Endothelial cell of umbilical vein (primary cell): ENCODE measurements around the gene COL4A1. TPM values are rescaled to one million over a fixed set of nuclear protein-coding genes. Genes with fewer than 3 reads are reported as not detected.

Source experiments
- BruUV-seq: library from RNA; stranded (reverse); fragments of 400-500 nt; replicated peaks from 2 replicates; lab custom pipeline; 2021; lab: Mats Ljungman, UMichigan
- CTCF ChIA-PET: fragments of 300-600, 350-600 bp; sonication (Branson Sonifier 250); formaldehyde crosslinking; loops from one replicate; lab custom pipeline; 2021; ENCODE audit warnings: antibody characterized with exemption, inconsistent platforms; lab: Charles Lee
- POLR2A ChIA-PET: fragments of 300-600, 350-600 bp; sonication (Branson Sonifier 250); formaldehyde crosslinking; loops from one replicate; lab custom pipeline; 2021; ENCODE audit warnings: antibody characterized with exemption, inconsistent platforms; lab: Charles Lee
- DNase-seq: peaks from one replicate; pipeline ENCODE4 v3.0.0-alpha.2; 2011; ENCODE audit warnings: low read depth, low spot score
- FAIRE-seq: peaks from 2 replicates; lab custom pipeline; 2011; peaks lifted over from hg19 to GRCh38; lab: Jason Lieb, UNC
- H2AFZ ChIP-seq: 2 replicates; pipeline ENCODE4 v1.6.0; 2012; ENCODE audit warnings: low read depth, low read length, control low read depth, inconsistent platforms
- H3K27ac ChIP-seq: 2 replicates; pipeline ENCODE4 v1.5.1; 2011; ENCODE audit warnings: low read depth, mild to moderate bottlenecking, control low read depth, low read length, moderate library complexity; ENCODE audit not compliant: insufficient read depth
- H3K27me3 ChIP-seq, 2 experiments: 2 replicates each; pipeline versions ENCODE4 v1.6.0 to v1.6.1; 2011; ENCODE audit warnings: low read length in 2 of 2, mixed read lengths in 1 of 2; ENCODE audit not compliant: control insufficient read depth in 2 of 2, insufficient read depth in 2 of 2
- H3K36me3 ChIP-seq, 2 experiments: 2 replicates in 1 of 2; 3 replicates in 1 of 2; pipeline ENCODE4 v1.5.1; 2011; ENCODE audit warnings: low read length in 2 of 2, mild to moderate bottlenecking in 1 of 2, moderate library complexity in 1 of 2; ENCODE audit not compliant: control insufficient read depth in 2 of 2, insufficient read depth in 2 of 2; ENCODE audit errors: extremely low read depth in 1 of 2
- H3K4me1 ChIP-seq: 3 replicates; pipeline ENCODE4 v1.5.1; 2011; ENCODE audit warnings: mild to moderate bottlenecking, low read length; ENCODE audit not compliant: control insufficient read depth, insufficient read depth; ENCODE audit errors: extremely low read depth
- H3K4me2 ChIP-seq: 2 replicates; pipeline ENCODE4 v1.6.1; 2011; ENCODE audit warnings: low read length, control low read depth, mixed read lengths; ENCODE audit not compliant: insufficient read depth
- H3K4me3 ChIP-seq, 3 experiments: fragments of 200-600 bp in 1 of 3; sonication (generic), shearing (Covaris generic) in 1 of 3; replicated peaks in 1 of 3; 2 replicates each; pipeline ENCODE4 v1.5.1; 2011 to 2016; ENCODE audit warnings: control low read depth in 3 of 3, low read length in 3 of 3, mild to moderate bottlenecking in 2 of 3, inconsistent platforms in 1 of 3, low read depth in 1 of 3, moderate library complexity in 1 of 3; ENCODE audit not compliant: insufficient read depth in 1 of 3
- H3K79me2 ChIP-seq: 2 replicates; pipeline ENCODE4 v1.6.0; 2012; ENCODE audit warnings: low read length, inconsistent platforms; ENCODE audit not compliant: control insufficient read depth, insufficient read depth
- H3K9ac ChIP-seq: replicated peaks from 2 replicates; pipeline ENCODE3; 2011; ENCODE audit warnings: low read length, control low read depth; ENCODE audit not compliant: insufficient read depth; ENCODE audit errors: extremely low read depth
- H3K9me1 ChIP-seq: replicated peaks from 3 replicates; pipeline ENCODE4 v1.6.0; 2011; ENCODE audit warnings: mild to moderate bottlenecking, low read length; ENCODE audit not compliant: control insufficient read depth, insufficient read depth; ENCODE audit errors: extremely low read depth
- H3K9me3 ChIP-seq: replicated peaks from 2 replicates; pipeline ENCODE4 v1.5.1; 2012; ENCODE audit warnings: low read length, inconsistent platforms; ENCODE audit not compliant: control insufficient read depth, insufficient read depth
- H4K20me1 ChIP-seq: replicated peaks from 2 replicates; pipeline ENCODE3; 2011; ENCODE audit warnings: mild to moderate bottlenecking, low read length; ENCODE audit not compliant: control insufficient read depth, insufficient read depth; ENCODE audit errors: extremely low read depth
- CTCF ChIP-seq, 2 donors: IDR thresholded peaks; 1 replicate in 1 of 2; 2 replicates in 1 of 2; pipeline ENCODE4 v1.5.1; 2011; ENCODE audit warnings: low read length in 2 of 2, mild to moderate bottlenecking in 2 of 2, moderate library complexity in 2 of 2, control low read depth in 1 of 2, inconsistent platforms in 1 of 2, low read depth in 1 of 2; ENCODE audit not compliant: insufficient read depth in 1 of 2; ENCODE audit errors: extremely low read depth in 1 of 2
- EZH2 ChIP-seq: IDR thresholded peaks from 2 replicates; pipeline ENCODE4 v1.6.1; 2012; ENCODE audit warnings: borderline replicate concordance, low read depth, mild to moderate bottlenecking, moderate library complexity, low read length, inconsistent platforms; ENCODE audit not compliant: severe bottlenecking
- FOS ChIP-seq: IDR thresholded peaks from 2 replicates; pipeline ENCODE4 v1.6.1; 2011; ENCODE audit warnings: mild to moderate bottlenecking, low read length, moderate library complexity, borderline replicate concordance; ENCODE audit not compliant: insufficient read depth
- GATA2 ChIP-seq: IDR thresholded peaks from 2 replicates; pipeline ENCODE4 v1.7.0; 2011; ENCODE audit warnings: low read depth, mild to moderate bottlenecking, moderate library complexity, mixed read lengths, low read length; ENCODE audit not compliant: insufficient read length, insufficient read depth
- JUN ChIP-seq: IDR thresholded peaks from 2 replicates; pipeline ENCODE4 v1.6.1; 2011; ENCODE audit warnings: borderline replicate concordance, low read depth; ENCODE audit not compliant: insufficient read length, insufficient read depth
- MAX ChIP-seq: IDR thresholded peaks from 2 replicates; pipeline ENCODE4 v1.6.1; 2011; ENCODE audit not compliant: insufficient read depth, insufficient read length
- MYC ChIP-seq: IDR thresholded peaks from one replicate; pipeline ENCODE4 v1.6.1; 2011; ENCODE audit warnings: mild to moderate bottlenecking, low read depth, low read length
- POLR2A ChIP-seq: IDR thresholded peaks from 2 replicates; pipeline ENCODE4 v1.6.1; 2012; ENCODE audit warnings: low read depth, mild to moderate bottlenecking, control low read depth, low read length
- POLR2AphosphoS5 ChIP-seq: IDR thresholded peaks from 2 replicates; pipeline ENCODE4 v1.6.1; 2012; ENCODE audit warnings: low read depth, mild to moderate bottlenecking, control low read depth, low read length, moderate library complexity; ENCODE audit not compliant: insufficient read depth
- dilution Hi-C: fragments of 300-500 bp; cut with MboI; formaldehyde crosslinking; loops from one replicate; pipeline ENCODE4 v1.15.0; 2019; ENCODE audit warnings: low sequenced_read_pairs; ENCODE audit not compliant: extremely low pct_ligation_motif_present
- intact Hi-C: fragments of 100-400 bp; cut with micrococcal nuclease; formaldehyde crosslinking; loops from one replicate; pipeline ENCODE4 v1.10.0; 2022
- polyA plus RNA-seq, 4 experiments: library from polyadenylated mRNA; depleted of rRNA in 3 of 4; stranded (reverse) in 3 of 4; unstranded in 1 of 4; fragments of >200 nt; gene quantifications; 2 replicates each; pipeline versions ENCODE4 v1.2.1 to v1.2.3, GENCODE V29; 2011 to 2012; ENCODE audit warnings: missing spikeins in 1 of 4
- total RNA-seq: library from RNA; stranded (reverse); gene quantifications from 2 replicates; pipeline ENCODE4 v1.2.3, GENCODE V29; 2021

COL4A1 gene
- total and polyA plus RNA-seq, 2 donors (not counting 3 experiments of a cell fraction or from before 2014, with no cell fraction given) = 384 to 1,119 TPM

- H3K27ac ChIP-seq = no peak overlapping the region
- H3K4me2 ChIP-seq = no peak overlapping the region
- no peaks in the 10 kb centered on the region for H3K9me3 ChIP-seq
- H3K36me3 ChIP-seq = peaks cover 20 to 51% of the 10 kb centered on the region in 2 experiments
- DNase-seq (no peak), FAIRE-seq (no peak)
- POLR2A ChIA-PET = no interaction called here
- BruUV-seq = no TSS peak
- H3K4me1 ChIP-seq = no peaks in the 10 kb centered on the region
- no peak overlapping the region for H3K4me3 ChIP-seq
- H3K9ac ChIP-seq = no peak overlapping the region
- no peaks in the 10 kb centered on the region for H3K79me2 ChIP-seq
- H3K27me3 ChIP-seq = no peaks in the 10 kb centered on the region
- H3K9me1 ChIP-seq = no peaks in the 10 kb centered on the region
- no peaks in the 10 kb centered on the region for H4K20me1 ChIP-seq
- CTCF ChIA-PET = no interaction called here
- TF ChIP-seq JUN (no peak), POLR2A (no peak), MAX (no peak), CTCF (IDR thresholded peaks at IDR 0.05; ENCODE audit: extremely low read depth in 1 of 2, insufficient read depth in 1 of 2, low read depth in 1 of 2, low read length in 2 of 2) (no peak), POLR2AphosphoS5 (no peak), GATA2 (no peak), MYC (no peak), EZH2 (no peak), FOS (no peak)
- dilution Hi-C loops = no loop called here
- intact Hi-C loops = no loop called here
- H2AFZ ChIP-seq = no peak overlapping the region
These were observed 111.1 kb downstream of the COL4A1 start for GRCh38 chr13:110195547-110196485.
